Fibroblast of skin of back (primary cell): Measurements from ENCODE around the gene EHMT2.

ENCODE experiments used
- DNase-seq: peaks from one replicate; pipeline ENCODE4 v3.0.0-alpha.2; 2013

Gene EHMT2

GRCh38 chr6:31837369-31838113, 60.0 kb downstream of the EHMT2 start:
- DNase-seq = no peak

- DNase-seq = peak; percentile 41
These were observed 60.8 kb downstream of the EHMT2 start for GRCh38 chr6:31836474-31837368.

- DNase-seq = no peak
These were observed 61.4 kb downstream of the EHMT2 start for GRCh38 chr6:31836047-31836473.

- peak; percentile 87 for DNase-seq
These were observed 62.9 kb downstream of the EHMT2 start for GRCh38 chr6:31834367-31835250.

GRCh38 chr6:31831350-31832215, 65.9 kb downstream of the EHMT2 start:
- DNase-seq = no peak

- no peak for DNase-seq
These were observed 66.6 kb downstream of the EHMT2 start for GRCh38 chr6:31830886-31831335.
